ENCODE measurements around the gene IER3. TPM values are rescaled to one million over a fixed set of nuclear protein-coding genes. Genes with fewer than 3 reads are reported as not detected.
"Not testable (repeated sequence)": the region's sequence is repeated elsewhere in the genome, so short reads cannot be mapped to it uniquely, and the experiment has no call there.

The IER3 gene
- total RNA-seq, 2 donors from 2014 or later = 102 to 136 TPM

DNA sequence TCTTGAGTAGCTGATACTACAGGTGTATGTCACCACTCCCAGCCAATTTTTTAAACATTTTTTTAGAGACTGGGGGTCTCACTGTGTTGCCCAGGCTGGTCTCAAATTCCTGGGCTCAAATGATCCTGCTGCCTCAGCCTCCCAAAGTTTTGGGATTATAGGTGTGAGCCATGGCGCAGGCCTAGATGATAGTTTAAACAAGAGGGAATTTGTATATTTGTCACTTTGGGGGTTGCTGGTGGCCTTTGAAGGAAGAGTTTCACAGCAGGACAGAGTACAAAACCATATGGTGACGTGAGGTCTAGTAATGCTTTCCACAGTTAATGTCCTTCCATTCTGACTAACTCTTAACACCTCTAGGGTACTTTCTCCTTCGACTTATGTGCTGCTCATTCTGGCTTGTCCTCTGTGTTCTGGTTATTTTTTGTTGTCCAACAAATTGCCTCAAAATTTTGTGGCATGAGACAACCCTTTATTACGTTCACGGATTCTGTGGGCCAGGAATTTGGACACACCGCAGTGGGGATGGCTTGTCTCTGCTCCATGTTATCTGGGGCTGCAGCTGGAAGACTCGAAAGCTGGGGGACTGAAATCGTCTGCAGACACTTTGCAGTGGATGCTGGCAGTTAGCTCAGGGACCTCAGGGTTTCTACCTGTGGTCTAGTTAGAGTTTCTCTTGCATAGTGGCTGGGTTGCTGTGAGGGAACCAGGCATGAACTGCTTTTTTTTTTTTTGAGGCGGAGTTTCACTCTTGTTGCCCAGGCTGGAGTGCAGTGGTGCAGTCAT is 23.0 kb upstream of the IER3 start:
- Histone ChIP-seq H3K36me3 (ENCODE audit: control insufficient read depth, insufficient read depth, low read length) (no peaks in the 10 kb centered on the region), H3K9me3 (ENCODE audit: control insufficient read depth, low read length) (no peaks in the 10 kb centered on the region), H3K27me3 (ENCODE audit: control insufficient read depth, insufficient read depth, low read length, poor library complexity, severe bottlenecking) (no peaks in the 10 kb centered on the region), H3K4me1 (ENCODE audit: control insufficient read depth, insufficient read depth, low read length) (peaks cover 13% of the 10 kb centered on the region), H3K9ac (ENCODE audit: extremely low read depth, low read length, poor library complexity, severe bottlenecking) (no peak overlapping the region), H3K4me3 (ENCODE audit: low read length) (no peak overlapping the region), H3K27ac (ENCODE audit: low read depth, low read length) (no peak overlapping the region)
- 86% methylated on average over 6 to 9 of the region's 9 CpGs for WGBS, 2 experiments (ENCODE audit: insufficient coverage in 1 of 2, insufficient read length in 1 of 2)
- H3K36me3 Mint-ChIP-seq (ENCODE audit: low read depth) = no peaks in the 10 kb centered on the region
- H3K4me1 Mint-ChIP-seq = peaks cover 52% of the 10 kb centered on the region
- no peaks in the 10 kb centered on the region for H3K27me3 Mint-ChIP-seq (ENCODE audit: insufficient read depth)
- H3K27ac Mint-ChIP-seq = no peak overlapping the region
- H3K9me3 Mint-ChIP-seq = peaks cover 2% of the 10 kb centered on the region
- H3K4me3 Mint-ChIP-seq = no peak overlapping the region
- no peak for DNase-seq
- TF ChIP-seq, protein P1, sequence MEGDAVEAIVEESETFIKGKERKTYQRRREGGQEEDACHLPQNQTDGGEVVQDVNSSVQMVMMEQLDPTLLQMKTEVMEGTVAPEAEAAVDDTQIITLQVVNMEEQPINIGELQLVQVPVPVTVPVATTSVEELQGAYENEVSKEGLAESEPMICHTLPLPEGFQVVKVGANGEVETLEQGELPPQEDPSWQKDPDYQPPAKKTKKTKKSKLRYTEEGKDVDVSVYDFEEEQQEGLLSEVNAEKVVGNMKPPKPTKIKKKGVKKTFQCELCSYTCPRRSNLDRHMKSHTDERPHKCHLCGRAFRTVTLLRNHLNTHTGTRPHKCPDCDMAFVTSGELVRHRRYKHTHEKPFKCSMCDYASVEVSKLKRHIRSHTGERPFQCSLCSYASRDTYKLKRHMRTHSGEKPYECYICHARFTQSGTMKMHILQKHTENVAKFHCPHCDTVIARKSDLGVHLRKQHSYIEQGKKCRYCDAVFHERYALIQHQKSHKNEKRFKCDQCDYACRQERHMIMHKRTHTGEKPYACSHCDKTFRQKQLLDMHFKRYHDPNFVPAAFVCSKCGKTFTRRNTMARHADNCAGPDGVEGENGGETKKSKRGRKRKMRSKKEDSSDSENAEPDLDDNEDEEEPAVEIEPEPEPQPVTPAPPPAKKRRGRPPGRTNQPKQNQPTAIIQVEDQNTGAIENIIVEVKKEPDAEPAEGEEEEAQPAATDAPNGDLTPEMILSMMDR (conservative IDR thresholded peaks at IDR 0.05) = no peak

DNA sequence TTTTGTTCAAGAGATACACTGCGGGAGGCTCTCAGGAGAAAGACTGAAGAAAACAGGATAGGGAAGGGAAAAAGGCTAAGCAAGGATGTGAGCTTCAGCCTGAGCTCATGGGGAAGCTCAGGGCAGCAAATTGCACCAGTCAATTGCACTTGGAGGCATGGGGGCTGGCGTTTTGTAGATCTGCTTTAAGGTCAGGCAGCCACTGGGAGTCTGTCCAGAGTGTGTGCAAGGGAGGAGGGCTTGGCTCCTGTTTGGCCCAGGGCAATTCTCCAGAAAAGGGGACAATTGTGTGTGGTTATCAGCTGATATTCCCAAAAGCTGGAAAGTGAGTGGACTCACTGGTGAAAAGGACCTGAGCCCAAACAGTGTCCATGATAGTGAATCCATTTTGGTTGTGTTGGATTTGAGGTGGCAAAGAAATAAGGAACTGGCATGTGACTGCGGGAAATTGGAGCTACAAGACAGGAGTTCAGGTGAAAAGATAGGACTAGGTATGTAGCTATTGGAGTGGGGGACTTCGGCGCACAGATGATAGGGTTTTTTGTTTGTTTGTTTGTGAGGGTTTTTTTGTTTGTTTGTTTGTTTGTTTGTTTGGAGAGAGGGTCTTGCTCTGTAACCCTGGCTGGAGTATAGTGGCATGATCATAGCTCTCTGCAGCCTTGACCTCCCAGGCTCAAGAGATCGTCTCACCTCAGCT is 22.3 kb upstream of the IER3 start:
- Histone ChIP-seq H3K36me3 (ENCODE audit: control insufficient read depth, insufficient read depth, low read length) (no peaks in the 10 kb centered on the region), H3K27ac (ENCODE audit: low read depth, low read length) (no peak overlapping the region), H3K4me1 (ENCODE audit: control insufficient read depth, insufficient read depth, low read length) (peaks cover 13% of the 10 kb centered on the region), H3K9ac (ENCODE audit: extremely low read depth, low read length, poor library complexity, severe bottlenecking) (no peak overlapping the region), H3K4me3 (ENCODE audit: low read length) (no peak overlapping the region), H3K9me3 (ENCODE audit: control insufficient read depth, low read length) (no peaks in the 10 kb centered on the region), H3K27me3 (ENCODE audit: control insufficient read depth, insufficient read depth, low read length, poor library complexity, severe bottlenecking) (no peaks in the 10 kb centered on the region)
- WGBS, 2 experiments (ENCODE audit: insufficient coverage in 1 of 2, insufficient read length in 1 of 2) = 67 to 87% methylated on average over 4 to 6 of the region's 6 CpGs
- Mint-ChIP-seq H3K27me3 (ENCODE audit: insufficient read depth) (no peaks in the 10 kb centered on the region), H3K4me3 (no peak overlapping the region), H3K27ac (peak overlapping the region; percentile 86), H3K36me3 (ENCODE audit: low read depth) (no peaks in the 10 kb centered on the region), H3K4me1 (peaks cover 52% of the 10 kb centered on the region), H3K9me3 (peaks cover 2% of the 10 kb centered on the region)
- DNase-seq = no peak
- TF ChIP-seq, protein P1 (conservative IDR thresholded peaks at IDR 0.05) = no peak

DNA sequence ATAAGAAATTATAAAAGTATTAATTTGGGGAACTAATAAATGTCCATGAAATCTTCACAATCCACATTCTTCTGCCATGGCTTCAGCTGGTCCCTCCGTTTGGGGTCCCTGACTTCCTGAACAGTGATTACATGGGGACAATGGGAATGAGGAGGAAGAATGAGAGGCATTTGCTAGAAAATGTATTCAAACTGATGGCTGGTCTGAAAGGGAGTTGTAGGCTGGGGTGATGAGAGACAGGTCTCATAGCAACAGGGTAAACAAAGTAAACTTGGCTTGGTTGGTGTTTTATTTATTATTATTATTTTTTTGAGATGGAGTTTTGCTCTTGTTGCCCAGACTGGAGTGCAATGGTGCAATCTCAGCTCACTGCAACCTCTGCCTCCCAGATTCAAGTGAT is 21.1 kb upstream of the IER3 start:
- Histone ChIP-seq H3K4me1 (ENCODE audit: control insufficient read depth, insufficient read depth, low read length) (peaks cover 17% of the 10 kb centered on the region), H3K27ac (ENCODE audit: low read depth, low read length) (peak overlapping the region; percentile 56), H3K9ac (ENCODE audit: extremely low read depth, low read length, poor library complexity, severe bottlenecking) (peak overlapping the region; percentile 70)
- H3K9me3 ChIP-seq (ENCODE audit: control insufficient read depth, low read length); DNase-seq; H3K27me3 Mint-ChIP-seq (ENCODE audit: insufficient read depth); H3K4me3 Mint-ChIP-seq; H3K36me3 Mint-ChIP-seq (ENCODE audit: low read depth); H3K9me3 Mint-ChIP-seq; H3K27me3 ChIP-seq (ENCODE audit: control insufficient read depth, insufficient read depth, low read length, poor library complexity, severe bottlenecking); H3K36me3 ChIP-seq (ENCODE audit: control insufficient read depth, insufficient read depth, low read length); H3K4me3 ChIP-seq (ENCODE audit: low read length): not testable (repeated sequence)
- Mint-ChIP-seq H3K27ac (peak overlapping the region; percentile 93), H3K4me1 (peaks cover 52% of the 10 kb centered on the region)
- WGBS, 2 experiments (ENCODE audit: insufficient coverage in 1 of 2, insufficient read length in 1 of 2) = 10% methylated on average over 1 of the region's 1 CpG; no CpG with 5 or more reads in 1 of the 2 experiments

DNA sequence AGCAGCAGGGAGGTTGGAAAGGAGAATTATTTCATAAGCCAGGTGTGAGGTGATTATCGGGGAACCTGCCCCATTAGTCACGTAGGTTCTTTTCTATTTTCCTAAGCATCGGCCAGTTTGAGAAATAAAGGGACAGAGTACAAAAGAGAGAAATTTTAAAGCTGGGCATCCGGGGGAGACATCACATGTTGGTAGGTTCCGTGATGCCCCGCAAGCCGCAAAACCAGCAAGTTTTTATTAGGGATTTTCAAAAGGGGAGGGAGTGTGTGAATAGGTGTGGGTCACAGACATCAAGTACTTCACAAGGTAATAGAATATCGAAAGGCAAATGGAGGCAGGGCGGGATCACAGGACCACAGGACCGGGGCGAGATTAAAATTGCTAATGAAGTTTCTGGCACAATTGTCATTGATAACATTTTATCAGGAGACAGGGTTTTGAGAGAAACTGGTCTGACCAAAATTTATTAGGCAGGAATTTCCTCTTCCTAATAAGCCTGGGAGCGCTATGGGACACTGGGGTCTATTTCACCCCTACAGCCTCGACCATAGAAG is 20.2 kb upstream of the IER3 start:
- H3K9me3 Mint-ChIP-seq; H3K36me3 Mint-ChIP-seq (ENCODE audit: low read depth); H3K36me3 ChIP-seq (ENCODE audit: control insufficient read depth, insufficient read depth, low read length); H3K27me3 Mint-ChIP-seq (ENCODE audit: insufficient read depth); H3K9me3 ChIP-seq (ENCODE audit: control insufficient read depth, low read length); H3K27me3 ChIP-seq (ENCODE audit: control insufficient read depth, insufficient read depth, low read length, poor library complexity, severe bottlenecking): not testable (repeated sequence)
- Histone ChIP-seq H3K27ac (ENCODE audit: low read depth, low read length) (peak overlapping the region; percentile 91), H3K4me3 (ENCODE audit: low read length) (peak overlapping the region; percentile 38), H3K9ac (ENCODE audit: extremely low read depth, low read length, poor library complexity, severe bottlenecking) (peak overlapping the region; percentile 70), H3K4me1 (ENCODE audit: control insufficient read depth, insufficient read depth, low read length) (peaks cover 13% of the 10 kb centered on the region)
- peaks cover 50% of the 10 kb centered on the region for H3K4me1 Mint-ChIP-seq
- WGBS, 2 experiments (ENCODE audit: insufficient coverage in 1 of 2, insufficient read length in 1 of 2) = 8 to 14% methylated on average over 8 to 13 of the region's 13 CpGs
- peak; percentile 88 for DNase-seq
- peak overlapping the region; percentile 93 for H3K27ac Mint-ChIP-seq
- H3K4me3 Mint-ChIP-seq = peak overlapping the region; percentile 30

Data from endodermal cell (in vitro differentiated cells).